ENCODE data around the gene PAF1.
A peak's percentile ranks its signal among the peaks of the same experiment; 100 is the strongest.

PAF1 gene

GRCh38 chr19:39416152-39417120, 25.5 kb upstream of the PAF1 start:
- no peak for TF ChIP-seq CTCF (IDR thresholded peaks at IDR 0.05; ENCODE audit: insufficient read depth, missing control alignments)
- DNase-seq (ENCODE audit: insufficient read length, low spot score) (no peak), FAIRE-seq (no peak)

- no peak for TF ChIP-seq CTCF (IDR thresholded peaks at IDR 0.05; ENCODE audit: insufficient read depth, missing control alignments)
- no peak for DNase-seq (ENCODE audit: insufficient read length, low spot score)
- no peak for FAIRE-seq
Observed at GRCh38 chr19:39415111-39416046, 24.5 kb upstream of the PAF1 start.

- DNase-seq (ENCODE audit: insufficient read length, low spot score), result no peak
- peak; percentile 15 for TF ChIP-seq CTCF (IDR thresholded peaks at IDR 0.05; ENCODE audit: insufficient read depth, missing control alignments)
- FAIRE-seq, result no peak
Observed at GRCh38 chr19:39413911-39414608, 23.2 kb upstream of the PAF1 start.

GRCh38 chr19:39413272-39413910, 22.5 kb upstream of the PAF1 start:
- no peak for TF ChIP-seq CTCF (IDR thresholded peaks at IDR 0.05; ENCODE audit: insufficient read depth, missing control alignments)
- peak; percentile 73 for DNase-seq (ENCODE audit: insufficient read length, low spot score)
- FAIRE-seq, result no peak

GRCh38 chr19:39412867-39413271, 22.0 kb upstream of the PAF1 start:
- no peak for FAIRE-seq
- TF ChIP-seq CTCF (IDR thresholded peaks at IDR 0.05; ENCODE audit: insufficient read depth, missing control alignments), result no peak
- DNase-seq (ENCODE audit: insufficient read length, low spot score), result no peak

- DNase-seq (ENCODE audit: insufficient read length, low spot score) (peak; percentile 92), FAIRE-seq (peak; percentile 77)
- peak; percentile 54 for TF ChIP-seq CTCF (IDR thresholded peaks at IDR 0.05; ENCODE audit: insufficient read depth, missing control alignments)
Observed at GRCh38 chr19:39412100-39412866, 21.4 kb upstream of the PAF1 start, which contains the start of gene PLEKHG2. Gene PLEKHG2 (plus strand): TSS chr19:39412669. CDS start chr19:39414087, 1,418 bp downstream.

Measured in D721Med (cell line).